Measurements from ENCODE around the gene RBM20. TPM values are rescaled to one million over a fixed set of nuclear protein-coding genes. Genes with fewer than 3 reads are reported as not detected.
A peak's percentile ranks its signal among the peaks of the same experiment; 100 is the strongest.
"Not testable (repeated sequence)": the region's sequence is repeated elsewhere in the genome, so short reads cannot be mapped to it uniquely, and the experiment has no call there.

Gene RBM20
- polyA plus RNA-seq, 3 donors from 2014 or later = not detected

GRCh38 chr10:110701617-110701971 lies 57.5 kb downstream of the RBM20 start:
- Mint-ChIP-seq H3K27me3 (ENCODE audit: low read depth in 3 of 3) (peaks cover 0 to 5% (median 0%) of the 10 kb centered on the region in 3 donors), H3K4me3 (no peak overlapping the region), H3K4me1 (no peaks in the 10 kb centered on the region), H3K27ac (no peak overlapping the region), H3K9me3 (no peaks in the 10 kb centered on the region), H3K36me3 (no peaks in the 10 kb centered on the region)
- DNase-seq = no peak

- Mint-ChIP-seq H3K27ac (no peak overlapping the region), H3K4me3 (no peak overlapping the region), H3K27me3 (ENCODE audit: low read depth in 3 of 3) (peaks cover 0 to 6% (median 0%) of the 10 kb centered on the region in 3 donors), H3K4me1 (no peaks in the 10 kb centered on the region), H3K9me3 (no peaks in the 10 kb centered on the region), H3K36me3 (no peaks in the 10 kb centered on the region)
- no peak for DNase-seq
Measured at GRCh38 chr10:110704070-110704469, 59.9 kb downstream of the RBM20 start.

- Mint-ChIP-seq H3K27me3 (ENCODE audit: low read depth in 3 of 3) (peaks cover 0 to 7% (median 0%) of the 10 kb centered on the region in 3 donors), H3K36me3 (no peaks in the 10 kb centered on the region), H3K9me3 (no peaks in the 10 kb centered on the region), H3K4me1 (no peaks in the 10 kb centered on the region), H3K4me3 (no peak overlapping the region), H3K27ac (no peak overlapping the region)
- no peak for DNase-seq
Measured at GRCh38 chr10:110704906-110705476, 60.9 kb downstream of the RBM20 start.

GRCh38 chr10:110705596-110705995 lies 61.5 kb downstream of the RBM20 start:
- not testable (repeated sequence) for H3K9me3 Mint-ChIP-seq; H3K4me1 Mint-ChIP-seq; H3K27ac Mint-ChIP-seq; H3K27me3 Mint-ChIP-seq (ENCODE audit: low read depth in 3 of 3); H3K36me3 Mint-ChIP-seq; H3K4me3 Mint-ChIP-seq; DNase-seq

- H3K4me1 Mint-ChIP-seq = no peaks in the 10 kb centered on the region
- H3K27me3 Mint-ChIP-seq (ENCODE audit: low read depth in 3 of 3) = peaks cover 0 to 10% (median 0%) of the 10 kb centered on the region in 3 donors
- DNase-seq = no peak
- no peak overlapping the region for H3K4me3 Mint-ChIP-seq
- H3K9me3 Mint-ChIP-seq = no peaks in the 10 kb centered on the region
- no peak overlapping the region for H3K27ac Mint-ChIP-seq
- H3K36me3 Mint-ChIP-seq = no peaks in the 10 kb centered on the region
Measured at GRCh38 chr10:110706690-110707098, 62.6 kb downstream of the RBM20 start.

- Mint-ChIP-seq H3K36me3 (no peaks in the 10 kb centered on the region), H3K27me3 (ENCODE audit: low read depth in 3 of 3) (peaks cover 0 to 8% (median 0%) of the 10 kb centered on the region in 3 donors), H3K9me3 (no peaks in the 10 kb centered on the region), H3K4me3 (no peak overlapping the region), H3K27ac (no peak overlapping the region), H3K4me1 (no peaks in the 10 kb centered on the region)
- DNase-seq = no peak
Measured at GRCh38 chr10:110708776-110709443, 64.8 kb downstream of the RBM20 start.

- H3K4me1 Mint-ChIP-seq = no peaks in the 10 kb centered on the region
- H3K4me3 Mint-ChIP-seq = no peak overlapping the region
- H3K27ac Mint-ChIP-seq = no peak overlapping the region
- no peak for DNase-seq
- H3K27me3 Mint-ChIP-seq (ENCODE audit: low read depth in 3 of 3) = peaks cover 0 to 8% (median 0%) of the 10 kb centered on the region in 3 donors
- H3K9me3 Mint-ChIP-seq = no peaks in the 10 kb centered on the region
- no peaks in the 10 kb centered on the region for H3K36me3 Mint-ChIP-seq
Measured at GRCh38 chr10:110709444-110709828, 65.3 kb downstream of the RBM20 start.

- no peaks in the 10 kb centered on the region for H3K4me1 Mint-ChIP-seq
- no peak overlapping the region for H3K4me3 Mint-ChIP-seq
- H3K27me3 Mint-ChIP-seq (ENCODE audit: low read depth in 3 of 3) = peaks cover 0 to 8% (median 0%) of the 10 kb centered on the region in 3 donors
- no peak for DNase-seq
- H3K27ac Mint-ChIP-seq = no peak overlapping the region
- H3K9me3 Mint-ChIP-seq = no peaks in the 10 kb centered on the region
- no peaks in the 10 kb centered on the region for H3K36me3 Mint-ChIP-seq
Measured at GRCh38 chr10:110709964-110710587, 65.9 kb downstream of the RBM20 start.

- Mint-ChIP-seq H3K4me1 (no peaks in the 10 kb centered on the region), H3K9me3 (no peaks in the 10 kb centered on the region), H3K4me3 (no peak overlapping the region), H3K36me3 (no peaks in the 10 kb centered on the region), H3K27ac (no peak overlapping the region), H3K27me3 (ENCODE audit: low read depth in 3 of 3) (peaks cover 0 to 8% (median 0%) of the 10 kb centered on the region in 3 donors)
- DNase-seq = no peak
Measured at GRCh38 chr10:110710621-110711020, 66.5 kb downstream of the RBM20 start.

- H3K36me3 Mint-ChIP-seq = no peaks in the 10 kb centered on the region
- DNase-seq = no peak
- no peak overlapping the region for H3K4me3 Mint-ChIP-seq
- H3K4me1 Mint-ChIP-seq = no peaks in the 10 kb centered on the region
- H3K9me3 Mint-ChIP-seq = no peaks in the 10 kb centered on the region
- H3K27me3 Mint-ChIP-seq (ENCODE audit: low read depth in 3 of 3) = peaks cover 0 to 8% (median 0%) of the 10 kb centered on the region in 3 donors
- H3K27ac Mint-ChIP-seq = no peak overlapping the region
Measured at GRCh38 chr10:110711382-110711781, 67.2 kb downstream of the RBM20 start.

- no peak for DNase-seq
- no peak overlapping the region for H3K27ac Mint-ChIP-seq
- no peak overlapping the region for H3K4me3 Mint-ChIP-seq
- H3K9me3 Mint-ChIP-seq = no peaks in the 10 kb centered on the region
- H3K4me1 Mint-ChIP-seq = no peaks in the 10 kb centered on the region
- H3K27me3 Mint-ChIP-seq (ENCODE audit: low read depth in 3 of 3) = peaks cover 0 to 2% (median 0%) of the 10 kb centered on the region in 3 donors
- H3K36me3 Mint-ChIP-seq = no peaks in the 10 kb centered on the region
Measured at GRCh38 chr10:110714356-110714755, 70.2 kb downstream of the RBM20 start.

- no peaks in the 10 kb centered on the region for H3K36me3 Mint-ChIP-seq
- no peaks in the 10 kb centered on the region for H3K4me1 Mint-ChIP-seq
- H3K27ac Mint-ChIP-seq = peak overlapping the region in 1 of 6 donors; percentile 26
- no peaks in the 10 kb centered on the region for H3K9me3 Mint-ChIP-seq
- DNase-seq = no peak
- H3K4me3 Mint-ChIP-seq = no peak overlapping the region
- H3K27me3 Mint-ChIP-seq (ENCODE audit: low read depth in 3 of 3) = peaks cover 0 to 6% (median 3%) of the 10 kb centered on the region in 3 donors
Measured at GRCh38 chr10:110717781-110718589, 73.8 kb downstream of the RBM20 start.

- Mint-ChIP-seq H3K27me3 (ENCODE audit: low read depth in 3 of 3) (peaks cover 0 to 7% (median 3%) of the 10 kb centered on the region in 3 donors), H3K4me3 (no peak overlapping the region), H3K4me1 (no peaks in the 10 kb centered on the region), H3K27ac (no peak overlapping the region), H3K36me3 (no peaks in the 10 kb centered on the region), H3K9me3 (no peaks in the 10 kb centered on the region)
- no peak for DNase-seq
Measured at GRCh38 chr10:110721406-110722038, 77.4 kb downstream of the RBM20 start.

Measured in immature natural killer cell (primary cell).